GM21367 (cell line): ENCODE results near the gene SEC14L5.

Experiments used
- ATAC-seq: cut with Tn5 transposase; IDR thresholded peaks from one replicate; pipeline ENCODE4 v1.9.1; 2021; ENCODE audit not compliant: unreplicated experiment

The SEC14L5 gene

DNA sequence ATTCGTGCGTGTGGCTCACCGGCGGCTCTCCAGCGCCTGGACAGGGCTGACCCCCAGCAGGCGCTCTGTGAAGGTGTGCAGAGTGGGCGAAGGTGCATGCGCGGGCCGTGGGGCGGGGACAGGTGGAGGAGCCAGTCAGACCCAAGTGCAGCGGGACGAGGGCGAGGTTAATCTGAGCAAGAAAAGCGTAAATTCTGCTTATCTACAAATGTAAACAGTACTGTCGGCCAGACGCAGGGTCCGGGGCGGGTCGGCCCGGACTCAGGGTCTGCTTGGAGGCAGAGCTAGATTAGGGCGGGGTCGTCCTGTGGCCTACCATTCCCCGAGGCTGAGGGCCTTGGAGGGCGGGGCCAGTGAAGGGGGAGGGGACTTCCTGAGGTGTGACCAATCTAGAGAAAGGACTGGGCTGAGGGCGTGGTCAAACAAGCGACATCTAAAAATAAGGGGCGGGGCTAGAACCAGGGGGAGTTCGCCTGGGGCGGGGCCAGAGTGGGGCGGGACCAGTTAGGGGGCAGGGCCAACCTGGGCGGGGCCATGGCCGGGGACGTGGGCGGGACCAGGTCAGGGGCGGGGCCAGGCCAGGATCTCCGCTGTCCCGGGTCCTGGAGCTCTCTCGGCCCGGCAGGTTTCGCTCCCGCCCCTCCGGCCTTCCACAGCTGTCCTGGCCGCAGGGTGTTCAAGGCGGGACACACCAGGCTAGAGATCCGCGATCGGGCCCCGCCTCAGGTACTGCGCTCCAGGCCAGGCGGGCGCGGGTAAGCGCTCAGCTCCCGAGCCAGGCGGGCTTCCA is at the start of gene SEC14L5:
SEC14L5 (plus strand) TSS at position 611 of the 790 bp plus-strand sequence. CDS start 994 bp downstream, outside the sequence.
- ATAC-seq = peak; percentile 61

DNA sequence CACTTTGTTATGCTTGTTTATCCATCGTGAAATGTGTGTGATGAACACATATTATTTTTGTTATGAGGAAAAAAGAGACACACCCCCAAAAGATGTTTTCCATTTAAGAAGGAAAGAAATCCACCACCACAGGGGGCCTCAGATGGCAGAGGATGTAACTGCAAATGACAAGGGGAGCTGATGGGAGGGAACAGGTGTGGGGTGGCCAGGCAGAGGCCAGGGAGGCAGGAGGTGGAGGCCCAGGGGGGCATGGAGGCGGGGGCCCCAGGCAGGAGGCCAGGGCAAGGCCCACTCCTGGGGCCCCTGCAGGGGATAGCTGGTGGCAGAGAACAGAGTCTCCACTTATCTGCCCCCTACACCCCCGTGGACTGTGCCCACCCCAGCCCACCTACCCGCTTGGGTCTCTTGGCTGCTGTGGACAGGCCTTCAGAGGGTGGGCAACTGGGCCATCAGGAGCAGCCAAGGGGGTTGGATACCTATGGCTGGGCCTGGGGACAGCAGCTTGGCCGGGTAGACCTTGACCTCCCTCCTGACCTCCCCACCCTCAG is 49.2 kb upstream of the SEC14L5 start:
- ATAC-seq = no peak

DNA sequence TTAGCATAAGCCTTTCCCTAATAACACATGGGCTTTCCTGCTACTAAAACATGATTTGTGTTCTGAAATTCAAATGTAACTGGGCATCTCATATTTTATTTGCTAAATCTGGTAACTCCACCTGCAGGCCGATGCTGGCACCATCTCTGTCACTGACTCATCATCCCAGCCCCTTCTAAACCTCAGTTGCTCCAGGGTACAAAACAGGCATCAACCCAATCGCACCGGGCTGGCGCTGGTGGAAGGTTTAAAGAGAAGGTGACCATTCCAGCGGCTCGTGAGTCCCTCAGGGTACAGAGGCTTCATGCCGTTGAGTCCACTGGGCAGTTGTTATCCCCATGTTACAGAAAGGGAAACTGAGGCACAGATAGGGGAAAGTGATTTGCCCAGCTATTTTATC is 48.3 kb upstream of the SEC14L5 start:
- ATAC-seq = no peak

DNA sequence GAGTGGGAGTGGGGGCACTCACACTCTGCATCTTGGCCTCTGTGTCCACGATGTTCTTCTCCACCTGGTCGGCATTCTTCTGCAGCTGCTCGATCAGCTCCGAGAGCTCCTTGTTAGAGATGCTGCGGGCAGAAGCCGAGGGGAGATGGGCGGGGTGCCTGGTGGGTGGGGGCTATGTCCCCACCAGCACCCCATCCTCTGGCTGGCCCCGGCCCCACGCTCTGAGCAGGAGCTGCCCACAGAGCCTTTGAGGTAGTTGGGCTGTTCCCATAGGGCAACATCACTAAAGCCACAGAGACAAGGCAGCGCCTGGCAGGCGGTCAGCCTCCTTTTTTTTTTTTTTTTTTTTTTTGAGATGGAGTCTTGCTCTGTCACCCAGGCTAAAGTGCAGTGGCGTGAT is 47.3 kb upstream of the SEC14L5 start:
- no peak for ATAC-seq

DNA sequence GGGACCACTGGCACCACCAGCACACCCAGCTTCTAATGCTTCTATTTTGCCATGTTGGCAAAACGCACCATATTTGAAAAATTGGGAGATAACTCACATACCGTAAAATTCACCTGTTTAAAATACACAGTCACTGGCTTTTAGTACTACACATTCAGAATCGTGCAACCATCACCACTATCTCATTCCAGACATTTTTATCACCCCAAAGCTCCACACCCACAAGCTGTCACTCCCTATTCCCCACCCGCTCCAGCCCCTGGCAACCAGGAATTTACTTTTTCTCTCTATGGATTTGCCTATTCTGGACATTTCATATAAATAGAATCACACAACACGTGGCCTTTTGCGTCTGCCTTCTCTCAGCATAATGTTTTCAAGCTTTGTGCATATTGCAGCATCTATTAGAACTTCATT is 46.2 kb upstream of the SEC14L5 start:
- no peak for ATAC-seq

DNA sequence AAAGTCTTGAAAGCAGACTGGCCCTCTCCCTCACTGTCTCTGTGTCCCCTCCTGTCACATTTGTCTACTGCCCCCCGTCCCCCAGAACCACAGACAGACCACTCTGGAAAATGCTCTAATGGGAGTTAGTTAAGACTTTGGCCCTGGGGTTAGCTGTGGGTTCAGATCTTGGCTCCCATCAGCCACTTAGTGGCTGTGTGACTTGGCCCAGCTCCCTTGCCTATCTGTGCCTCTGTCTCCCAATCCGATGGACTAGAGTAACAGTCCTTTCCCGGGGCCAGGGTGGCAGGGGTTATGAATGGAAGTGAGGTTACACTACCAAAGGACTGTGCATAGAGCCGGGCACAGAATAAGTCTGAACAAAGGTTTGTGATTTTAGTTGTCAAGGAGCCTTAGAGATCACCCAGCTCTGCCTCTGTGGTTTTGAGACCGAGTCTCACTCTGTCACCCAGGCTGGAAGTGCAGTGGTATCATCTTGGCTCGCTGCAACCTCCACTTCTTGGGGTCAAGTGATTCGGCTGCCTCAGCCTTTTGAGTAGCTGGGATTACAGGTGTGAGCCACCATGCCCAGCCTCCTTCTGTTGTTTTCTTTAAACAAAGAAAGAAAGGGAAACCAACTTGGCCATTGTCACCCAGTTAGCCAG is 44.9 kb upstream of the SEC14L5 start:
- no peak for ATAC-seq

DNA sequence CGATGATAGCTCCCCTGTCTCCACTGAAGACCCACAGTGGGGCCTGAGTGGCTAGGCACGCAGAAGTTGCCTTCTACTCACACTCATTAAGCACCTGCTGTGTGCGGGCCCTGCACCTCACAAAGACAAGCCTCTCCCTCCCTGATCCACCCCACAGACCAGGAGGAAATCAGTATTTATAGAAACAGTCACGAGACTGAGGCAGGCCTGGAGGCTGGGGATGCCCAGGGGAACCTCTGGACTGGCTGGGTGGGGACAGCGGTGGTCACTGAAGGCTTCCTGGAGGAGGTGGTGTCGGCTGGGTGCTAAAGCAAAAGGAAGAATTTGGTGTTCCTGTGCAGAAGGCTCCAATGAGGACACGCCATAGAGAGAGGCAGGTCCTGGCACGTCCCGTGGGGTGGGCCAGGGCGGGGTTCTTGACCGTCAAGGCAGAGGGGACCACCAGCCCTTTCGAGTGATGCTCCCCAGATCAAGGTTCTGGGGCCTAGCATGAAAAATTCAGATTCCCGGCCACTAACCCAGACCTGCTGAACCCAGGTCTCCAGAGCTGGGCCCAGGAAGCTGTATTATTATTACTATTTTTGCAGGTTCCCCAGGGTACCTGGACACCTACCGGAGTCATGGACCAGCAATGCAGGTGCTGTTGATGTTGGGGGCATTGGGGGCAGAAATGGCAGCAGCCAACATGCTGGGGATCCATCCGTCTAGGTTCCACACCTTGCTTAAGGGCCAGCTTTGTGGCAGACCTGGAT is 44.2 kb upstream of the SEC14L5 start:
- ATAC-seq = no peak

DNA sequence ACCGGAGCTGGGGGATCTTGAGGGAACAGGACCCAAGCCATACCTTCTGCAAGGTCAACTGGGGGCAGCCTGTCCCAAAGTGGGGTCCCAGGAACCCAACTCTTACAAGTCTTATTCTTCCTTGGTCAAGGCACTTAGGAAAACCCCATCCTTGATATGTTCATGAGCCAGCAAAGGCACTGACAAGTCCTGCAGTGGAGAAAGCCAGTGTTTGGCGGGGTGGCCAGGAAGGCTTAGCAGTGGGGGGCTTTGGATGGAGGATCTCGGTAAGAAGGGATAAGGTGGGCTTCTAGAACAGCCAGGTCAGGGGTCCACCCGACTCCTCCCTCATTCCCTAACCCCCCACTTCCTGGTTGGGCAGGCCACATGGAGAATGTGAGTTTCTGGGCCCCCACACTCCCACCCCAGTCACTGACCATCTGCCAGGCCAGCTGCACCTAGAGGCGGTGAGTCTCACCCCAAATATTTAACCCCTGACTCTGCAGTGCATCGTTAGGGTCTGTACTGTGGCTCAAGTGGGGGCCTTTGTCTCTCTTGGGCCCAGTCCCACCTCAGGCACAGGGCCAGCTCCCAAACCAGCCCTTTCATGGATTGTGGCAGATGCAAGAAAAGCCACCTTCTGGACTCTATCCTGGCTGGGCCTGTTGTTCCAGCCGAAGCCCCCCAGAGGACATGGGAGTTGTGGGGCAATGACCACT is 43.5 kb upstream of the SEC14L5 start:
- ATAC-seq = no peak

DNA sequence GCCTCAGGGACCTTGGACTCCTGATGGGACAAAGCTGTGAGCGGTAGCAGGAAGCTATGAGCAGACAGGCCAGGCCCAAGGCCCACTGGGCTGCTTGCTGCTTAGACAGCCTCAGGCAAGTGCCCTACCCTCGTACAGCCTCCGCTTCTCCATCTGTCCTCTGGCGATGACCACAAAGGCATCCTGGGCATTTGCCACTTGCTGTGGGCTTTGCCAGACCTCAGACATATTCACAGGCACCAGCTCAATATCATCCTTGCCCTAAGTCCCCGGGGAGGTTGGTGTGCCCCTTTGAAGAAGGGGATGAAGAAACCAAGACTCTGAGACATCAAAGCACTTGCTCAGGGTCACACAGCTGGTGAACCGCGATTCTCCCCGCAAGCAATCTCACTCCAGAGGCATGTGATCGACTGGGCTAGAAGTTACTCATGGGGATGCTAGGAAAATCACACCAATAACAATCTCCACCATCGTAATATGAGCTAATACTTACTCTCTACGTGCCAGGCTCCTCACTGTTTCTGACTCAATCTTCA is 42.8 kb upstream of the SEC14L5 start:
- ATAC-seq = no peak

DNA sequence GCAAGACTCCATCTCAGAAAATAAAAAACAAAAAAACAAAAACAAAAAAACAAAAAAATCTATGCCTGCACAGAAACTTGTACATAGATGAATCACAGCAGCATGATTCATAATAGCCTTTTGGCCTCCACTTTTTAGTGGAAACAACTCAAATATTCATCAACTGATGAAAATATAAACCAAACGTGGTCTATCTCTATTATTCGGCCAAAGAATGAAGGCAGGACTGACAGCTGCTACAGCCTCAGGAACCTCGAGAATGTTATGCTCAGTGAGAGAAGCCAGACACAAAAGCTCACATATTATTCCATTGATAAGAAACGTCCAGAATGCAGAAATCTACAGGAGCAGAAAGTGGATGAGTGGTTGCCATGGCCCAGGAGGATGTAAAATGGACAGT is 41.0 kb upstream of the SEC14L5 start:
- ATAC-seq = no peak

DNA sequence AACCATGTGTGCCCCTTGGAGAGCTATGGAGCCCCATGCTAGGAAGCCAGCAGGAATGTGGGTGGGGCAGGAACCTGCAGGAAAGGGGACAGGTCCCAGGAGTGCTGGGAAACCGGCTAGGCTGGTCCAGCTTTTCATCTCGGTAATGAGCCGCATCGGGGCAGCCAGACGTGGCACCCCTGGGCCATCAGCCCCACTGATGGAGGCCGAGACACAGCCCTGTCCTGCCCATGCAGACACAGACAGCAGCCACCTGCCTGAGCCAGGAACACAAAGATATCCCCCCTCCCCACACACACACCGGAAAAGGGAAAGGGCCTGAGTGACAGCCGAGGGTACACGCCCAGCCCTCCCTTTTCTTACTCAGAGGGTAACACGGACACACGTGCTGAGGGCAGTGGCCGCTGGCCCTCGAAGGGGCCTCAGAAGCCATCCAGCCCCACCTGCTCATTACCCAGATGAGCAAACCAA is 39.3 kb upstream of the SEC14L5 start:
- ATAC-seq = no peak

DNA sequence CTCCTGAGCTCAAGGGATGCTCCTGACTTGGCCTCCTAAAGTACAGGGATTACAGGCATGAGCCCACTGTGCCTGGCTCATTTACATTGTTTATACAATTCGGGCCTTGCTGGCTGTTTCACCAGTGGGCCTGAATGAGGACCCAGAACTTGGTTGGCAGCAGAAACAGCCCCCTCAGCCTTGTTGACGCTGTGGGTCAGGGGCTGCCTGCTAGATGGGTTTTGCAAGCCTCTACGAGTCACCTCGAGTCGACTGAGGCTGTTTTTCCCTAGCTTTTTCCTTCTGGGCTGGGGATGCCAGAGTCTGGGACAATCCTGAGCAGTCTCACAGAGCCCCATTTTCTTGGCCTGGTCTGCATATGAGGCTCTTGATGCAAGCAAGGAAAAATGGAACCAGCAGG is 37.3 kb upstream of the SEC14L5 start:
- no peak for ATAC-seq

DNA sequence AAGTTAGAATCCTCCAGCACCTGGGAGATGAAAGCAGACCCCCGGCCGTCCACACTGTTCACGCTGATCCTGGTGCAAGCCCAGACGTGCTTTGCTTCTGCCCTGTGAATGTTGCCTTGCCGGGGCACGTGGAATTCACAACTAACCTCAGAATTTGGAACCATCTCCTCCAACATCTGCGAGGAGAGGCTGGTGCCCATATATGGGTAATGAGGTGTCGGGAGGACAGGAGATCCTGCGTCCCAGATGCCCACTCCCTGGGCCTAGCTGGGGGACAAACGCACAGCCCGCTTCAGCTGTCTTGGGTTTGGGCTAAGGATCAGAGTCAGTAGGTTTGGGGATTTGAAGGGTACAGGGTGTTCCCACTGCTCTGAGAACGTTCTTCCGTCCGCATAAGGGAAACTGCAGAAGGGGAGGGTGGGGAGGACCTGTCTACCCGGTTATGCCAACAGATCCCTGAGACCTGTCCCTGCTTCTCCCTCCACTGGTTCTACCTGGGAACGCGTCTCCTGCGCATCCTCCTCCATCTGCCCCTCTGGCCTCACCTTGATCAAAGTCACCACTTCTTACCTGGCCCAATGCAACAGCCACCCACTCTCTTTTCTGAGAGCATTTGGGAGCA is 35.3 kb upstream of the SEC14L5 start:
- ATAC-seq = no peak

DNA sequence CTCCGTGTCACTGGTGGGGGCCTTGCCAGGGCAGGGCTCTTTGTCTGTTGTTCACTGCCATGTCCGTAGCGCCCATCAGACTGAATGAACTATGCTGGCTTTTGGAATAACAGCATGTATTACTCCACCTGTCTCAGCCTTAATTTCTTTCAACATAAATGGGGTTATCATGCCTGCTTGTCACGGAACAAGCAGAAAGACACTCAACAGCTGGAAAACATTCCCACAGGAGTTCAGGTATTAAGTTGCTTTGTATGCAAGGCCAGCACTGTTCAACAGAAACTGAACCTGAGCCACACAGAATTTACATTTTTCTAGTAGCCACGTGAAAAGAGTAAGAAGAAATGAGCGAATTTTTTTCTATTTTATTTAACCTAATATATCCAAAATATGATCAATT is 34.3 kb upstream of the SEC14L5 start:
- no peak for ATAC-seq

DNA sequence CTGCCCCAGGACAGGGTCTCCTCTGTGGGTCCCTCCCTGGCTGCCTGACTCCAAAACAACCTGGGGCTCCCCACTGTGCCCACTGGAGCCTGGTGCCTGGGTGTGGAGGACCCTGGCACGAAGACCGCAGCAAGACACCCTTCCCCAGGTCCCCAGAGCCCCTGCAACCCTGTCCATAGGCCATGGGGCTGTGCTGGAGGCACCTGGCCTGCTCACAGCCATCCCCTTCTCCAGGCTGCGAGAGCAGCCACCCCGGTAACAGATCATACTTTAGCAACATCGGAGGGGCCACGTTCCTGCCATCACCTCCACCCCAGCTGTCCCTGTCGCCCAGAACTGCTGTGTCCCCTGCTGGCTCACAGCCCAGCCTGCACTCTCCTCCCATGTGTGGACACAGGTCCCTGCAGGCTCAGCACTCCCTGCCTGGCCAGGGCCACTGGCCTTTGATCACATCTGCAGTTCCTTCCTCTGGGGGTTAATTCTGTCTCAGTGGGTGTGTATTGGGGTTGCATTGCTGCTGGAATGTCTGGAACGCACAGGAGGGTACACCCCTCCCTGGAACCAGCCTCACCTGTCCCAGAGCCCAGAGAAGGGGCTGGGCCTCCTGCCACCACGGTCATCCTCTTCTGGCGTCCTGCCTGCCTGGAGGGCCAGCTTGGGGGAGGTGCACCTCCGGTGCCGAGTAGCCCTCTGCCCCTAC is 33.4 kb upstream of the SEC14L5 start:
- no peak for ATAC-seq

DNA sequence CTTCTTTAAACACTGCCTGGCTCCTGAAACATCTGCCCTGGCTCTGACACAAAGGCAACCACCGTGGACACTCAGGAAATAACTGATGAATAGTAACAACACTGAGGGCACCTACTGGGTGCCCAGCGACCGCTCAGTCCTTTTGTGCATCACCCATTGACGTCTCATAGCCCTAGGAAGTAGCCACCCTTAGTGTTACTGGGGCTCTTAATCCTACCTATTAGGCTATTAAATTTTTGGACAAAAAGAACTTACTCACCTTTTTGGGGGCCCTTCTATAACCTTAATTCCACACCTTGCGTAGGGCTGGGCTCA is 32.9 kb upstream of the SEC14L5 start:
- ATAC-seq = no peak

DNA sequence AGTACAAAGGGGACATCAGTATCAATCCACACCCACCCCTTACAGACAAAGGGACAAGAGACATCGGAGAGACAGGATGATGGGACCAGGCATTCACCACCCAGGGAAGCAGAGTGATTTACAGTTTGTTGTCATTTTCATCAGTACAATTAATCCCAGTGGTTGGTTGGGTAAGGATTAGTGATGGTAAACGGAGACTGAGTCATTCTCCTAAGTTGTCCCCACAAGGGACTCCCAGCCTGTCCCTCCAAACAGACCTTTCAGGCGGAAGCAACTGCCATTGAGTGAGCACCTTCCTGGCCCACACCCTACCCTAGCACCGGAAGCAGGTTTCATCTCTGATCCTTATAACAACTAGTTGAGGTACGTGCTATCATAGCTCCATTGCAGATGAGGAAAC is 32.3 kb upstream of the SEC14L5 start:
- no peak for ATAC-seq

DNA sequence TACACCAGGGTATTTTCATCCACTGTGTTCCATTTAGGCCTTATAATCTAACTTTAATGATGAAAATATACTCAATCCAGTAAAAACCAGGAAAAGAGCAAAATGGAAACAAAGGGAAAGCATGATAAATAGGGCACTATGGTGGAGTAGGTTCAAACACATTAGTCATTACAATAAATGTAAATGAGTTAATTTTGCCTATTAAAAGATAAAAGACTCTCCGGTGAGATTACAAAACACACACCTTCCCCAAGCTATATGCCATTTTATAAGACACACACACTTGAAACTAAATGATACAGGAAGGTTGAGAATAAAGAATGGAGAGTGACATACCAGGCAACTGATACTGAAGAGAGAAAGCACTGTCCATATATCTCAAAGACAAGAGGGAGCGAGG is 31.2 kb upstream of the SEC14L5 start:
- no peak for ATAC-seq

DNA sequence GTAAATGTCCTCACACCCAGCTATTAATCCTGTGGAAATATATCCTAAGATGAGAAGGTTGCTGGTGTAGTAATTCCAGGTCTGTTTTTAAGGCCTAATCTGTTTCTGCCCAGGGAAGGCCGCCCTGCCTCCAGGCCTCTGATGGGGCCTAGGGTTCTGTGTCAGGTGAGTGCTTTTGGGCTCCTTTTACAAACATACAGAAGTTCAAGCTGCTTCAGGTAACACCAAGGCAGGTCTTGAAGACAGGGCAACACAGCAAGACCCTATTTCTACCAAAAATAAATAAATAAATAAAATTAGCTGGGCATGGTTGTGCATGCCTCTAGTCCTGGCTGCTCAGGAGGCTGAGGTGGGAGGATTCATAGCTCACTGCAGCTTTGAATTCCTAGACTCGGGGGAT is 30.5 kb upstream of the SEC14L5 start:
- ATAC-seq = no peak

DNA sequence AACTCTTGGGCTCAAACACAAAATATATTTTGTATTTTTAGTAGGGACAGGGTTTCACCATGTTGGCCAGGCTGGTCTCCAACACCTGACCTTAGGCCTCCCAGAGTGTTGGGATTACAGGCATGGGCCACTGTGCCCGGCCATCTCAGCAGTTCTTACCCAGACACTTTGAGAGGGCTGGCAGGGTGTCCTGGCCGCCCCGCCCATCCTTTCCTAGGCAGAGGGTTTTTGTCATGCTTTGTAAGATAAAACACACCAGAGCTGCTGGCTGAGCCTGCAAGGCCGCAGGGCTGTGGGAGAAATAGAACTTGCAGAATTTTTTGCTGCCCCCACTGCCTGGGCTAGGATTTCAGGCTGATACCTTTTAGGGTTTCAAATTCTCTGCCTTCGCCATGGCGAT is 29.9 kb upstream of the SEC14L5 start:
- no peak for ATAC-seq
